Endothelial cell (in vitro differentiated cells): ENCODE results near the gene ARHGEF39. TPM values are rescaled to one million over a fixed set of nuclear protein-coding genes. Genes with fewer than 3 reads are reported as not detected.
A peak's percentile ranks its signal among the peaks of the same experiment; 100 is the strongest.

ENCODE experiments used
- DNase-seq: peaks from one replicate; pipeline ENCODE4 v3.0.0; 2021; ENCODE audit warnings: low spot score
- H3K27ac Mint-ChIP-seq: one replicate; pipeline ENCODE4 v1.8.0; 2021; ENCODE audit warnings: mixed read lengths, inconsistent platforms; ENCODE audit not compliant: unreplicated experiment
- H3K27me3 Mint-ChIP-seq: one replicate; pipeline ENCODE4 v1.8.0; 2021; ENCODE audit warnings: mild to moderate bottlenecking, moderate library complexity, mixed read lengths, inconsistent platforms; ENCODE audit not compliant: unreplicated experiment
- H3K36me3 Mint-ChIP-seq: one replicate; pipeline ENCODE4 v1.8.0; 2021; ENCODE audit warnings: mild to moderate bottlenecking, low read depth, mixed read lengths, inconsistent platforms; ENCODE audit not compliant: unreplicated experiment
- H3K4me1 Mint-ChIP-seq: one replicate; pipeline ENCODE4 v1.8.0; 2021; ENCODE audit warnings: mild to moderate bottlenecking, mixed read lengths, inconsistent platforms; ENCODE audit not compliant: unreplicated experiment
- H3K4me3 Mint-ChIP-seq: one replicate; pipeline ENCODE4 v1.8.0; 2021; ENCODE audit warnings: mild to moderate bottlenecking, mixed read lengths, inconsistent platforms; ENCODE audit not compliant: unreplicated experiment
- H3K9me3 Mint-ChIP-seq: one replicate; pipeline ENCODE4 v1.8.0; 2021; ENCODE audit warnings: mixed read lengths, inconsistent platforms; ENCODE audit not compliant: unreplicated experiment
- total RNA-seq: library from RNA; stranded (reverse); fragmentation: NEBNext Ultra II Directional; extraction: Animal tissue kit (Norgen Biotek cat#: 25700); gene quantifications from one replicate; pipeline ENCODE4 v1.2.1, GENCODE V29; 2021; ENCODE audit not compliant: unreplicated experiment
- TF ChIP-seq, protein P1 (sequence below): fragments of 200-600 bp; sonication (generic); IDR thresholded peaks from one replicate; pipeline ENCODE4 v1.5.0; 2021; ENCODE audit warnings: antibody characterized with exemption; ENCODE audit not compliant: unreplicated experiment

Gene ARHGEF39
- total RNA-seq, 1 donor from 2014 or later: 1.4 TPM

DNA sequence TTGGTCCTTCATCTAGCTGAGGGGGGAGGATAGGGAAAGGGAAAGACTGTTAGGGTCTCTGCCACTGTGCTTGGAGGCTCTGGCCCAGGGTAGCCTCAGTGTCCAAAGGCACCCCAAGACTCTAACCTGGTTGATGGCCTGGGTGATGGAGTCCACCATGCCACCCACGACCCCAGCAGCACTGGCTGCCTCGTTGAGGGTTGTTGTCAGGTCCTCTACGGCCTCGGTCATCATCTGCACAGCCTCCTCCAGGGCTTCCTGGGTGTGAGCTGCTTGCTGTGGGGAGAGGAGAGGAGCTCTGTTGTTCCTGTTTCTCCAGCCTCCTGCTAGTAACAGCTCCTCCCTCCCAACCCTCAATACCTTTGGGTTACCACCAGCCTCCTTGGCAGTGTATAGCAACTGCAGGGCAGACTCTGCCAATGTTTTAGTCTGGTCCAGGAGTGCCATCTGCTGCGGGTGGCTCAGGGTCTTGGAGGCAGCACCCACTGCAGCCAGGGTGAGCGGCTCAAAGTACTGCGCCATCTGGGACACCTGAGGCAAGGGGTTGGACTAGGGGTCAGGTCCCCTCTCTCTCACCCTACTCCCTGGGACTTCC is 40.9 kb upstream of the ARHGEF39 start:
- TF ChIP-seq, protein P1, sequence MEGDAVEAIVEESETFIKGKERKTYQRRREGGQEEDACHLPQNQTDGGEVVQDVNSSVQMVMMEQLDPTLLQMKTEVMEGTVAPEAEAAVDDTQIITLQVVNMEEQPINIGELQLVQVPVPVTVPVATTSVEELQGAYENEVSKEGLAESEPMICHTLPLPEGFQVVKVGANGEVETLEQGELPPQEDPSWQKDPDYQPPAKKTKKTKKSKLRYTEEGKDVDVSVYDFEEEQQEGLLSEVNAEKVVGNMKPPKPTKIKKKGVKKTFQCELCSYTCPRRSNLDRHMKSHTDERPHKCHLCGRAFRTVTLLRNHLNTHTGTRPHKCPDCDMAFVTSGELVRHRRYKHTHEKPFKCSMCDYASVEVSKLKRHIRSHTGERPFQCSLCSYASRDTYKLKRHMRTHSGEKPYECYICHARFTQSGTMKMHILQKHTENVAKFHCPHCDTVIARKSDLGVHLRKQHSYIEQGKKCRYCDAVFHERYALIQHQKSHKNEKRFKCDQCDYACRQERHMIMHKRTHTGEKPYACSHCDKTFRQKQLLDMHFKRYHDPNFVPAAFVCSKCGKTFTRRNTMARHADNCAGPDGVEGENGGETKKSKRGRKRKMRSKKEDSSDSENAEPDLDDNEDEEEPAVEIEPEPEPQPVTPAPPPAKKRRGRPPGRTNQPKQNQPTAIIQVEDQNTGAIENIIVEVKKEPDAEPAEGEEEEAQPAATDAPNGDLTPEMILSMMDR: no peak
- H3K4me1 Mint-ChIP-seq: no peaks in the 10 kb centered on the region
- peaks cover 8% of the 10 kb centered on the region for H3K27me3 Mint-ChIP-seq
- no peak overlapping the region for H3K4me3 Mint-ChIP-seq
- H3K36me3 Mint-ChIP-seq: peaks cover 70% of the 10 kb centered on the region
- H3K27ac Mint-ChIP-seq: no peak overlapping the region
- no peaks in the 10 kb centered on the region for H3K9me3 Mint-ChIP-seq
- DNase-seq: no peak

DNA sequence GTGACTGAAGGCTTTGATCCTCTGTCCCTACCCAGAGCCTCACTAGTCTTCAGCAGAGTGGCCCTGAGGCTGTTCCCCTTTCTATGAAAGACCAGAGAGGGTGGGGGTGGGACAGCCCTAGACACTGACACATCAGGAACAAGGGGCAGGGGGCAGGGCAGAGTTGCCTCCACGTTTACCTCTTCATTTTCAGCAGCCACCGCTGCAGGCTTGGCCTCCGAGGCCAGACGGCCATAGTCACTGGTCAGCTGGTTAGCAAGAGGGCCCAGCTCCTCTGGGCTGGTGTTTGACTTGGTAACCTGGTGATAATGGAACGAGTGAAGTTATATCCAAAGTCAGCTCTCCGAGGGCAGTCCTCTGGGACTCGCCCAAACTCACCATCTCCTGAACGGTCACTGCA is 40.4 kb upstream of the ARHGEF39 start:
- Mint-ChIP-seq H3K4me3 (no peak overlapping the region), H3K4me1 (no peaks in the 10 kb centered on the region), H3K27me3 (peaks cover 8% of the 10 kb centered on the region), H3K27ac (no peak overlapping the region), H3K36me3 (peaks cover 65% of the 10 kb centered on the region), H3K9me3 (no peaks in the 10 kb centered on the region)
- TF ChIP-seq, protein P1: no peak
- no peak for DNase-seq

DNA sequence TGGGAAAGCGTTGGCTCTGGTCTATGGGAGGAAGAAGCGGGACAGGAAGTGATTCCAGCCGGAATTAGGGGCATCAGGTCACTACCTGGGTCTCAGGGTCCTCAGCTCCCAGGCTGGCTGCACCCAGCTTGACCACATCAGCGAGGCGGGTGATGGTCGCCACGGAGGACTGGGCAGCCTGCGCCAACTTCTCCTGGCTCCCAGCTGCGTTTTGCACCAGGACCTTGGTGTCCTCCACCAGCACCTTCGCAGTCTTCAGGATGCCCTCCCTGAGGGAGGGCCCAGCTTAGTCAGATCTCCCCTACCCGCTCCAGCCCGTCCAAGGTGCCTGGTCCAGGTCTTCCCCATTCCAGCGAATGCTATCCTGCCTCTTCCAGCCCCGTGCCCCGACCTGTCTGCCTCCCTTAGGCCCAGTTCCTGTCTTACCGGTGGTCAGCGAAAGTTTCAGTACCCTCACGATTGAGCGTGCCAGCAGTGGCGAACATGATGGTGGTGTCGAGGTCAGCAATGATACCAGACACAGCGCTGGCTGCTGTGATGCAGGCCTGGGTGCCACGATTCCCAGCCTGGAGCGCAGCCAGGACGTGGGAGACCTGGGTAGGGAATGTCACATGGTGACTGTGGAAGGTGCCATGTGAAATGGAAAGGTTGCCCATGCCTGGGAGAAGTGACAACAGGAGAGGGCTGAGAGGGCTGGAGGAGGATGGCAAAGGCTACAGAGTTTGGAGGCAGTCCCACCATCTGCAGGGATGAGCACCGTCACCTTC is 39.1 kb upstream of the ARHGEF39 start:
- Mint-ChIP-seq H3K4me1 (no peaks in the 10 kb centered on the region), H3K27ac (peak overlapping the region; percentile 30), H3K4me3 (peak overlapping the region; percentile 70), H3K36me3 (peaks cover 59% of the 10 kb centered on the region), H3K27me3 (peaks cover 8% of the 10 kb centered on the region), H3K9me3 (no peaks in the 10 kb centered on the region)
- DNase-seq: no peak
- TF ChIP-seq, protein P1: no peak

DNA sequence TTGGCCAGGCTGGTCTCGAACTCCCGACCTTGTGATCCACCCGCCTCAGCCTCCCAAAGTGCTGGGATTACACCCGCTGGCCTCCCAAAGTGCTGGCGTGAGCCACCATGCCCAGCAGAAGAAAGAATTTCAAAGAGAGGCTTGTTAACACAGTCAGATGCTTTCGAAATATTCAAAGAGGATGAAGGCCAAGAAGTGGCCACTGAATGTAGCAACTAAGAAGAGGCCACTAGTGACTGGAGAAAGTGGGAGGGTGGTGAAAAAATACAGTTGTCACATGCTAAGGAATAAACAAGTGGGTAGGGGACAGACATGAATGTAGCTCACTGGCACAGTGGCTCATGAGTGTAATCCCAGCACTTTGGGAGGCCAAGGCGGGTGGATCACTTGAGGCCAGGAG is 37.7 kb upstream of the ARHGEF39 start:
- H3K9me3 Mint-ChIP-seq: no peaks in the 10 kb centered on the region
- peaks cover 48% of the 10 kb centered on the region for H3K36me3 Mint-ChIP-seq
- H3K4me1 Mint-ChIP-seq: no peaks in the 10 kb centered on the region
- no peak for DNase-seq
- TF ChIP-seq, protein P1: no peak
- peak overlapping the region; percentile 41 for H3K27ac Mint-ChIP-seq
- peaks cover 9% of the 10 kb centered on the region for H3K27me3 Mint-ChIP-seq
- H3K4me3 Mint-ChIP-seq: peak overlapping the region; percentile 69

DNA sequence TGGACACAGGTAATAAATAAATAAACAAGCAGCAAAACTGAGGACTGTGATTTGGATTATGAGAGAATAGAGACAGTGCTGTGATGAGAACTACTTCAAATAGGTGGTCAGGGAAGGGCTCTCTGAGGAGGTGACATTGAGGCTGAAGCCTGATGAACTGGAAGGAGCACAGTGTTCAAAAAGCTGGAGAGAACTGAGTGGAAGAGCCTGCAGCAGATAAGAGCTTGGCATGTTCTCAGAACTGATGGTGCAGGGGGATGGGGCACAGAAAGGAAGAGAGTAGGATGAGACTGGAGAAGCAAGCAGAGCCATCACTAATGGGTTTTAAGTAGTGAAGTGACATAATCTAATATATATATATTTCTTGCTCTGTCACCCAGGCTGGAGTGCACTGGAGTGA is 35.9 kb upstream of the ARHGEF39 start:
- DNase-seq: no peak
- Mint-ChIP-seq H3K4me3 (no peak overlapping the region), H3K9me3 (no peaks in the 10 kb centered on the region), H3K36me3 (peaks cover 47% of the 10 kb centered on the region), H3K4me1 (no peaks in the 10 kb centered on the region), H3K27ac (no peak overlapping the region), H3K27me3 (peaks cover 9% of the 10 kb centered on the region)
- TF ChIP-seq, protein P1: no peak
